Caki2 (cell line): ENCODE results near the gene ST6GALNAC4. TPM values are rescaled to one million over a fixed set of nuclear protein-coding genes. Genes with fewer than 3 reads are reported as not detected.

Experiments
- DNase-seq: peaks from one replicate; pipeline ENCODE4 v3.0.0-alpha.2; 2015; ENCODE audit warnings: low read depth
- in situ Hi-C: cut with HindIII; loops from 2 replicates; pipeline ENCODE4 v1.10.0; 2016; ENCODE audit warnings: low sequenced_read_pairs, low pct_unique_long_range_greater_than_20kb, mixed read lengths
- total RNA-seq: library from RNA; depleted of rRNA; stranded (reverse); fragments of >200 nt; shearing (Covaris generic); gene quantifications from 2 replicates; pipeline ENCODE4 v1.2.3, GENCODE V29; 2014; ENCODE audit warnings: low replicate concordance

The ST6GALNAC4 gene
- total RNA-seq, 1 experiment from 2014 or later: 18.1 TPM

GRCh38 chr9:127949827-127950512 lies 33.1 kb upstream of the ST6GALNAC4 start:
- DNase-seq: no peak
- in situ Hi-C loops: no loop called here

- in situ Hi-C loops: no loop called here
- DNase-seq: no peak
Measured at GRCh38 chr9:127947841-127948710, 31.2 kb upstream of the ST6GALNAC4 start.

- in situ Hi-C loops: no loop called here
- no peak for DNase-seq
Measured at GRCh38 chr9:127946728-127947127, 29.9 kb upstream of the ST6GALNAC4 start.

GRCh38 chr9:127945942-127946341 lies 29.1 kb upstream of the ST6GALNAC4 start:
- in situ Hi-C loops: no loop called here
- DNase-seq: no peak

GRCh38 chr9:127945338-127945737 lies 28.5 kb upstream of the ST6GALNAC4 start:
- DNase-seq: no peak
- in situ Hi-C loops: no loop called here

- no peak for DNase-seq
- in situ Hi-C loops: no loop called here
Measured at GRCh38 chr9:127944586-127945218, 27.9 kb upstream of the ST6GALNAC4 start.

- in situ Hi-C loops: no loop called here
- peak; percentile 62 for DNase-seq
Measured at GRCh38 chr9:127943731-127944144, 26.9 kb upstream of the ST6GALNAC4 start.

- in situ Hi-C loops: no loop called here
Measured at GRCh38 chr9:127943011-127943662, 26.3 kb upstream of the ST6GALNAC4 start.

GRCh38 chr9:127942216-127943010 lies 25.6 kb upstream of the ST6GALNAC4 start:
- no peak for DNase-seq
- in situ Hi-C loops: no loop called here

More at GRCh38 chr9:127943011-127943662, 26.3 kb upstream of the ST6GALNAC4 start:
- DNase-seq: no peak

- in situ Hi-C loops: no loop called here
- DNase-seq: no peak
Measured at GRCh38 chr9:127941961-127942215, 25.0 kb upstream of the ST6GALNAC4 start.

- DNase-seq: no peak
- in situ Hi-C loops: no loop called here
Measured at GRCh38 chr9:127941062-127941960, 24.5 kb upstream of the ST6GALNAC4 start.

- in situ Hi-C loops: no loop called here
- DNase-seq: no peak
Measured at GRCh38 chr9:127940593-127940992, 23.8 kb upstream of the ST6GALNAC4 start.

GRCh38 chr9:127938298-127938690 lies 21.5 kb upstream of the ST6GALNAC4 start:
- no peak for DNase-seq
- in situ Hi-C loops: no loop called here

- DNase-seq: peak; percentile 81
- in situ Hi-C loops: no loop called here
Measured at GRCh38 chr9:127937388-127938297, 20.8 kb upstream of the ST6GALNAC4 start, which contains the start of gene DPM2. Gene DPM2, minus strand, starts transcription at chr9:127937854. Its CDS starts 34 bp downstream, at chr9:127937820.

- in situ Hi-C loops: no loop called here
- no peak for DNase-seq
Measured at GRCh38 chr9:127937056-127937387, 20.2 kb upstream of the ST6GALNAC4 start.

GRCh38 chr9:127936347-127936852 lies 19.6 kb upstream of the ST6GALNAC4 start:
- in situ Hi-C loops: no loop called here

More at GRCh38 chr9:127936347-127936852, 19.6 kb upstream of the ST6GALNAC4 start:
- DNase-seq: no peak
